CD4-positive, alpha-beta T cell treated with Interferon gamma for 1 hour (primary cell): ENCODE data around the gene RFX4.
"Not testable (repeated sequence)": the region's sequence is repeated elsewhere in the genome, so short reads cannot be mapped to it uniquely, and the experiment has no call there.

Experiments used
- DNase-seq: peaks from one replicate; pipeline ENCODE4 v3.0.0-alpha.2; 2020

The RFX4 gene

DNA sequence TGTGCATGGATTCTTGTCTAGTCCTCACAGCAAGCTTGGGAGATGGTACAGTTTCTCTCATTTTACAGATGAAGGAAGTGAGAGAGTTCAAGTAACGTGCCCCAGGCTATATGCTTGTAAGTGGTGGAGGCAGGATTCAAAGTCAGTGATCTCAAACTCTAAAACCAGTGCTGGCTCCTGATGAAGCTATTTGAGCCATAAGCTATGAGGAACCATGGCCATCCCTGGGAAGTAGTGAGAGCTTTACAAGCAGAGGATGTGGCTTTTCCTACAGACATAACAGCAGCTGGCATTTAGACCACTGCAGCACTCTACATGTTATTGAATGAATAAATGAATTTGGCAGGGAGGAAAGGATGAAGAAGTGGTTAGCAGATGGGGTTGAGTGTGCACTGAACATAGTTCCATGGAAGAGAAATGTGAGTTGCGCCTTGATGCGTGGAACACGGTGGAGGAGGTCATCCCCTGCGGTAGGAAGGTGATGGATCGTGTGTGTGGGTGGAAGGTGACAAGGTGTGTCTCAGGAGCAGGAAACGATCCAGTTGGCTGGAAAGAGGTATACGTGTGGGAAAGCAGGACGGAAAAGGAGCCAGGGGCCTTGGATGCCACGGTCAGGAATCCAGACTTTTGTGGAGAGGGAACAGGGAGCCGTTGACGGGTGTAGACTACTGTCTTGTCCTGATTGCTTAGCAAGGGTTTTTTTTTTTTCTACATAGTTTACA lies 65.2 kb downstream of the RFX4 start:
- no peak for DNase-seq

- DNase-seq, result no peak
Observed at GRCh38 chr12:106648736-106649135, 65.9 kb downstream of the RFX4 start.

- DNase-seq, result no peak
Observed at GRCh38 chr12:106651552-106651951, 68.7 kb downstream of the RFX4 start.

GRCh38 chr12:106652510-106653015 lies 69.8 kb downstream of the RFX4 start:
- DNase-seq, result no peak

GRCh38 chr12:106655577-106655976 lies 72.8 kb downstream of the RFX4 start:
- no peak for DNase-seq

- DNase-seq, result no peak
Observed at GRCh38 chr12:106657488-106657887, 74.7 kb downstream of the RFX4 start.

DNA sequence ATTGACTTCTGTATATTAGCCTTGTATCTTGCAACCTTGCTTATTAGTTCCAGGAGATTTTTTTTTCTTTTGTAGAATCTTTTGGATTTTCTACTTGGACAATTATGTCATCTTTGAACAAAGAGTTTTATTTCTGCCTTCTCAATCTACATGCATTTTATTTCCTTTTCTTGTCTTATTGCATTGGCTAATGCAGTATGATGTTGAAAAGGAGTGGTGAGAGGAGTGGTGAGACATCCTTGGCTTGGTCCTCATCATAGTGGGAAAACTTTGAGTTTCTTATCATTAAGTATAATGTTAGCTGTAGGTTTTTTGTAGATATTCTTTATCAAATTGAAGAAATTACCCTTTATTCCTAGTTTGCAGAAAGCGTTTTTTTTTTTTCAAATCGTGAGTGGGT lies 80.6 kb downstream of the RFX4 start:
- no peak for DNase-seq

DNA sequence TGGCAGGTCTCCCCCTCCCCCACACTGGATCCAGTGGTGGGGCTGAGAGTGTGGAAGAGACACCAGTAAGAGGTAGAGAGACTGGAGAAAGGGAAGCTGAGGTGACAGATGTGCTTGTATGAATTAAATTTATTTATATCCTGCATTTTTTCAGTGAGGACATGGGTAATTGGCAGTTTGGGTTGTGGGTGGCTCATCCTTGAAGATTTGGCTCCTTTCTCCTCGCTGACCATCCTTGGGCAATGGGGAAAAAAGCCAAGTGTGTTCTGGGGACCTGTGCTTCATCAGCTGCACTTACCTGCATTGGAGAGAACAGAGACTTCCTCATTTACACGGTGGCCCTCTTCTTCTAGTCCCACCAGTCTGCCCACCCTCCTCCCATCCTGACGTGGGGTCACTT lies 86.4 kb downstream of the RFX4 start:
- DNase-seq, result no peak

GRCh38 chr12:106670131-106670530 lies 87.3 kb downstream of the RFX4 start:
- DNase-seq, result no peak

DNA sequence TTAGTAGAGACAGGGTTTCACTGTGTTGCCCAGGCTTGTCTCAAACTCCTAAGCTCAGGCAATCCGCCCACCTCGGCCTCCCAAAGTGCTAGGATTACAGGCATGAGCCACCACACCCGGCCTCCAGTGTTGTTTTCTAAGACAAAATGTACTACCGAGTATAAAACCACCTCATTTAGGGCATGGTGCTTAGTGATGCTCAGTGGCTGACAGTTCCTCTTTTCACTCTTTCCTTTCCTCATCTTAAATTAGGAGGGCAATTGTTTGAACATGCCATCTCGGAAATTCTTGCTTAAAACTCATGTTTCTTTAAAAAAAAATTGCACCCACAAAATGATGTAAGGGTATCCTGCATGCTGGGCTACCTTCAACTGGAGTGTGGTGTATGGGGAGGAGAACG lies 89.0 kb downstream of the RFX4 start:
- no peak for DNase-seq

- no peak for DNase-seq
Observed at GRCh38 chr12:106672314-106673025, 89.7 kb downstream of the RFX4 start.

DNA sequence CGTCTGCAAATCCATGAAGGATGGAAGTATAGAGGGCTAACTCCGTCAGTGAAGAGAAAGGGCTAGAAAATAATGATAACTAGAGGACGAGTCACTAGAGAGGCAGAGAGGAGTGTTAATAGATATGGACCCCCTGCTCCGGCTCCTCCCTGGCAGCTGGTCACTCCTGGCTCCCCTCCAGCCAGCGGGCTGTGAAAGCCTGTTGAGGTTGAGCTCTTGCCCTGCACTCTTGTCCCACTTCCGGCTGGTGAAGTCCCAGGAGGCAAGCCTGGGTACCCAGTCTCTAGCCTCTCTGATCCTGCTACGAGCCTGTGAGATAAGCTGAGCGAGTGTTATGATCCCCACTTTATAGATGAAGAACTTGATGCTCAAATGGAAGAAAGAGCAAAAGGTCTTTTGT lies 90.3 kb downstream of the RFX4 start:
- no peak for DNase-seq

GRCh38 chr12:106675651-106676435 lies 93.0 kb downstream of the RFX4 start:
- DNase-seq, result no peak

GRCh38 chr12:106679574-106679973 lies 96.8 kb downstream of the RFX4 start:
- no peak for DNase-seq

DNA sequence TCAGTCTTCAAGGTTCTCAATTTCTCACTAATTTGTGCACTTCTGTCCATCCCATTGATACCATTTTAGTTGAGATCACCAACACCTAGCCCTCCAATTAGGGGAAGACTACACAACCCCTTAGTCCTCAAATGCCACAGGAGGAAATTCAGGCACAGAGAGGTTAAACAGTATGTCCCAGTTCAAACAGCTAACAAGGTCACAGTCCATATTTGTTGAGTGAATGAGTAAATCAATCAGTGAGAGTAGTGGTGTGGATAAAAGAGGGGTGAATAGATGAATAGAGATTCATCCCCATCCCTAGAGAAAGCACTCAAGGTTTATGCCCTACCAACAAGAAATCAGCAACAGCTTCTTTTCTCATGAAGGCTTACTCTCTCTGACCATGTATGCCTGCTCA lies 97.5 kb downstream of the RFX4 start:
- no peak for DNase-seq

- no peak for DNase-seq
Observed at GRCh38 chr12:106681210-106681609, 98.4 kb downstream of the RFX4 start.

- DNase-seq, result no peak
Observed at GRCh38 chr12:106682594-106683234, 99.9 kb downstream of the RFX4 start.

GRCh38 chr12:106684497-106684896 lies 101.7 kb downstream of the RFX4 start:
- no peak for DNase-seq

GRCh38 chr12:106685381-106685780 lies 102.6 kb downstream of the RFX4 start:
- no peak for DNase-seq

GRCh38 chr12:106687672-106688071 lies 104.9 kb downstream of the RFX4 start:
- DNase-seq, result no peak

DNA sequence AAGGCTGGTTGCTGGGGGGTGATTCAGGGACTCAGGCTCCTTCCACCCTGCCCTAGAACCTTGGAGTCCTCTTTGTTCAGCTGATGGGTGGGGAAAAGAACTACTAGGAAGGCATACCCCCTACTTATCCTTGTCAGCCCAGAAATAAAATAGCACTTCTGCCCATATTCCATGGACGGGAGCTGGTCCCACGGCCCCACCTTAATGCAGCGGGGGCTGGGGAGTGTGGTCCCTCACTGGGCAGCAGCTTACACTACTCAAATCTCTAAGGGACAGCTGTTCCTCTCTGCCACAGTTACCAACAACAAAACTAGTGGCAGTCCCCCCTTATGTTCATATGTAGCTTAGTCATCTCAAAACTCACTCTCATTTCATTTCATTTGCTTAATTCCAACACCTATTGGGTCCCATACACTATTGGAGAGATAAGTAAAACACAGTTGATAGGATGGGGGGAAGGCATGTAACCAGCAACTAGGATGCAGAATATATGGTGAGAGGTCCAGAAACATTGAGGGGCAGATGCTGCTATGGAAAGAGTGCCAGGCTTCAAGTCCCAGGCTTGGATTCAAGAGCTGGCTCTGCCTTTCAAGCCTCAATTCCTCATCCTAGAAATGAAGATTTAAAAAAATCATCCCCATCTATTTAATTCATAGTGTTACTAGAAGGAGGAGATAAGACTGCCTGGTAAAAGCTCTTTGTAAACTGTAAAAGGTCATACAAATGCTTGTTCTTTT lies 107.9 kb downstream of the RFX4 start:
- no peak for DNase-seq

- not testable (repeated sequence) for DNase-seq
Observed at GRCh38 chr12:106692033-106692432, 109.2 kb downstream of the RFX4 start.
